ENCODE results near the gene PRDM16.

PRDM16 gene

GRCh38 chr1:3360646-3361257, 291.7 kb downstream of the PRDM16 start:
- Histone ChIP-seq H4K20me1 (ENCODE audit: insufficient read depth, low read length) (peaks cover 4% of the 10 kb centered on the region; the same call in 1 of the 2 replicates), H3K27me3 (ENCODE audit: insufficient read depth, low read length, poor library complexity) (no peaks in the 10 kb centered on the region), H3K36me3 (ENCODE audit: insufficient read depth, low read length) (no peaks in the 10 kb centered on the region), H3K4me2 (ENCODE audit: insufficient read depth, low read length) (no peak overlapping the region), H3K9me3 (ENCODE audit: insufficient read depth, low read length, severe bottlenecking) (no peaks in the 10 kb centered on the region), H3K4me1 (ENCODE audit: insufficient read depth, low read length) (no peaks in the 10 kb centered on the region), H3K9ac (ENCODE audit: low read depth, low read length) (no peak overlapping the region), H3K27ac (ENCODE audit: low read length) (no peak overlapping the region), H2AFZ (ENCODE audit: low read depth, low read length) (no peak overlapping the region), H3K4me3 (ENCODE audit: low read depth in 1 of 2, low read length in 2 of 2) (no peak overlapping the region), H3K79me2 (ENCODE audit: insufficient read depth, low read length) (no peaks in the 10 kb centered on the region)
- no peak for DNase-seq
- no peak for TF ChIP-seq EZH2 (IDR thresholded peaks at IDR 0.05; ENCODE audit: borderline replicate concordance, low read depth, low read length, severe bottlenecking)
- TF ChIP-seq CTCF (IDR thresholded peaks at IDR 0.05; ENCODE audit: borderline replicate concordance, extremely low read depth, low read length, poor library complexity, severe bottlenecking) = no peak
- no peak for ATAC-seq (ENCODE audit: insufficient read depth, low read depth)

GRCh38 chr1:3363023-3363422, 294.0 kb downstream of the PRDM16 start:
- Histone ChIP-seq H3K4me3 (ENCODE audit: low read depth in 1 of 2, low read length in 2 of 2) (no peak overlapping the region), H3K27ac (ENCODE audit: low read length) (no peak overlapping the region), H3K79me2 (ENCODE audit: insufficient read depth, low read length) (no peaks in the 10 kb centered on the region), H3K27me3 (ENCODE audit: insufficient read depth, low read length, poor library complexity) (no peaks in the 10 kb centered on the region), H3K9ac (ENCODE audit: low read depth, low read length) (no peak overlapping the region), H4K20me1 (ENCODE audit: insufficient read depth, low read length) (peaks cover 1% of the 10 kb centered on the region; the same call in 1 of the 2 replicates), H3K4me2 (ENCODE audit: insufficient read depth, low read length) (no peak overlapping the region), H3K9me3 (ENCODE audit: insufficient read depth, low read length, severe bottlenecking) (no peaks in the 10 kb centered on the region), H3K4me1 (ENCODE audit: insufficient read depth, low read length) (no peaks in the 10 kb centered on the region), H2AFZ (ENCODE audit: low read depth, low read length) (no peak overlapping the region), H3K36me3 (ENCODE audit: insufficient read depth, low read length) (no peaks in the 10 kb centered on the region)
- ATAC-seq (ENCODE audit: insufficient read depth, low read depth) = no peak
- DNase-seq = no peak
- TF ChIP-seq EZH2 (IDR thresholded peaks at IDR 0.05; ENCODE audit: borderline replicate concordance, low read depth, low read length, severe bottlenecking) (no peak), CTCF (IDR thresholded peaks at IDR 0.05; ENCODE audit: borderline replicate concordance, extremely low read depth, low read length, poor library complexity, severe bottlenecking) (no peak)

DNA sequence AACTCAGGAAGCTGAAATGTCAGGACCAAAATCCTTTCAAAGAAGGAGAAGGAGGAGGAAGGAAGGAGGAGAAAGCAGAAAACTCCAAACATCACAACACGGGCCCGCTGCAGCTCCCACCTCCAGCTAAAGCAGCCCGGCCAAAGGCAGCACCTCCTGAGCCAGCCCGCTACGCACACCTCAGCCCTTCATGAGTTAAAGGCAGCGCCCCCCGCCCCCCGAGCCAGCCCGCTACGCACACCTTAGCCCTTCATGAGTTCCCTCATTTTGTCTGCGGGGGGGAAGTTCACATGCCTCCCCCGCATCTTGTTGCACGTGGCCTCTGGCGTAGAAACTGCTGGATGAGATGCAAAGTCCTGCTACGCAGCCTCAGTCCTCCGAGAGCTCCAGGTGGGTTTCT, 294.8 kb downstream of the PRDM16 start:
- no peaks in the 10 kb centered on the region for H3K9me3 ChIP-seq (ENCODE audit: insufficient read depth, low read length, severe bottlenecking)
- H3K4me3 ChIP-seq (ENCODE audit: low read depth in 1 of 2, low read length in 2 of 2) = no peak overlapping the region
- TF ChIP-seq CTCF (IDR thresholded peaks at IDR 0.05; ENCODE audit: borderline replicate concordance, extremely low read depth, low read length, poor library complexity, severe bottlenecking) (no peak), EZH2 (IDR thresholded peaks at IDR 0.05; ENCODE audit: borderline replicate concordance, low read depth, low read length, severe bottlenecking) (no peak)
- no peaks in the 10 kb centered on the region; the same call in 1 of the 2 replicates for H4K20me1 ChIP-seq (ENCODE audit: insufficient read depth, low read length)
- H2AFZ ChIP-seq (ENCODE audit: low read depth, low read length) = no peak overlapping the region
- no peaks in the 10 kb centered on the region for H3K4me1 ChIP-seq (ENCODE audit: insufficient read depth, low read length)
- no peak overlapping the region for H3K27ac ChIP-seq (ENCODE audit: low read length)
- no peaks in the 10 kb centered on the region for H3K27me3 ChIP-seq (ENCODE audit: insufficient read depth, low read length, poor library complexity)
- ATAC-seq (ENCODE audit: insufficient read depth, low read depth) (no peak), DNase-seq (no peak)
- H3K4me2 ChIP-seq (ENCODE audit: insufficient read depth, low read length) = no peak overlapping the region
- no peaks in the 10 kb centered on the region for H3K36me3 ChIP-seq (ENCODE audit: insufficient read depth, low read length)
- H3K79me2 ChIP-seq (ENCODE audit: insufficient read depth, low read length) = no peaks in the 10 kb centered on the region
- H3K9ac ChIP-seq (ENCODE audit: low read depth, low read length) = no peak overlapping the region
